Mesenteric fat pad (tissue), 1 donor: ENCODE data around the gene UBE3C. TPM values are rescaled to one million over a fixed set of nuclear protein-coding genes. Genes with fewer than 3 reads are reported as not detected.
"Not testable (repeated sequence)": the region's sequence is repeated elsewhere in the genome, so short reads cannot be mapped to it uniquely, and the experiment has no call there.

Experiments
- DNase-seq: peaks from one replicate; pipeline ENCODE4 v3.0.0-alpha.2; 2020; ENCODE audit warnings: low spot score
- total RNA-seq: library from RNA; stranded (reverse); fragmentation: NEBNext Ultra II Directional; extraction: Animal tissue kit (Norgen Biotek cat#: 25700); gene quantifications from one replicate; pipeline ENCODE4 v1.2.1, GENCODE V29; 2021
- donor health status: DM: yes; HTN: yes; CAD: no.

Gene UBE3C
- total RNA-seq, 1 donor from 2014 or later: 75.3 TPM

GRCh38 chr7:157235357-157236333 is 96.9 kb downstream of the UBE3C start:
- no peak for DNase-seq

GRCh38 chr7:157238087-157238486 is 99.4 kb downstream of the UBE3C start:
- no peak for DNase-seq

GRCh38 chr7:157239571-157240270 is 101.0 kb downstream of the UBE3C start:
- no peak for DNase-seq

GRCh38 chr7:157241631-157242030 is 102.9 kb downstream of the UBE3C start:
- DNase-seq: no peak

GRCh38 chr7:157244516-157245294 is 106.0 kb downstream of the UBE3C start:
- no peak for DNase-seq

- no peak for DNase-seq
These were observed 107.3 kb downstream of the UBE3C start for GRCh38 chr7:157246052-157246451.

GRCh38 chr7:157248659-157249058 is 109.9 kb downstream of the UBE3C start:
- DNase-seq: no peak

- DNase-seq: no peak
These were observed 112.0 kb downstream of the UBE3C start for GRCh38 chr7:157250605-157251228.

- DNase-seq: not testable (repeated sequence)
These were observed 113.1 kb downstream of the UBE3C start for GRCh38 chr7:157251817-157252216.

- DNase-seq: peak; percentile 82
These were observed 115.1 kb downstream of the UBE3C start for GRCh38 chr7:157253850-157254249.

- peak; percentile 77 for DNase-seq
These were observed 116.1 kb downstream of the UBE3C start for GRCh38 chr7:157254781-157255180.

GRCh38 chr7:157255201-157255606 is 116.5 kb downstream of the UBE3C start:
- DNase-seq: no peak

GRCh38 chr7:157263156-157263555 is 124.4 kb downstream of the UBE3C start:
- peak; percentile 83 for DNase-seq

- DNase-seq: peak; percentile 16
These were observed 126.3 kb downstream of the UBE3C start for GRCh38 chr7:157265051-157265450.

- DNase-seq: no peak
These were observed 127.5 kb downstream of the UBE3C start for GRCh38 chr7:157266272-157266671.

- peak; percentile 57 for DNase-seq
These were observed 128.8 kb downstream of the UBE3C start for GRCh38 chr7:157267516-157267915.

GRCh38 chr7:157267956-157268355 is 129.2 kb downstream of the UBE3C start:
- peak; percentile 43 for DNase-seq

- DNase-seq: peak; percentile 30
These were observed 129.8 kb downstream of the UBE3C start for GRCh38 chr7:157268540-157268939.

GRCh38 chr7:157269341-157270059 is 130.8 kb downstream of the UBE3C start:
- DNase-seq: peak; percentile 49

- no peak for DNase-seq
These were observed 131.3 kb downstream of the UBE3C start for GRCh38 chr7:157270060-157270444.
